HG03469 (cell line): ENCODE measurements around the gene COL2A1.

Experiments used
- ATAC-seq: cut with Tn5 transposase; IDR thresholded peaks from one replicate; pipeline ENCODE4 v1.9.1; 2021; ENCODE audit warnings: mild to moderate bottlenecking, moderate library complexity, moderate number of reproducible peaks; ENCODE audit not compliant: unreplicated experiment

Gene COL2A1

GRCh38 chr12:48004053-48004941 is at the start of gene COL2A1:
TSS of gene COL2A1 (minus strand) at chr12:48004476. CDS start at chr12:48004321, 155 bp downstream.
- ATAC-seq = no peak

GRCh38 chr12:48053883-48054282 is 49.6 kb upstream of the COL2A1 start:
- ATAC-seq = no peak

- no peak for ATAC-seq
Measured at GRCh38 chr12:48053122-48053521, 48.8 kb upstream of the COL2A1 start.

- no peak for ATAC-seq
Measured at GRCh38 chr12:48051681-48052080, 47.4 kb upstream of the COL2A1 start.

GRCh38 chr12:48050174-48050573 is 45.9 kb upstream of the COL2A1 start:
- no peak for ATAC-seq

- ATAC-seq = no peak
Measured at GRCh38 chr12:48045965-48046518, 41.8 kb upstream of the COL2A1 start.

GRCh38 chr12:48045061-48045846 is 41.0 kb upstream of the COL2A1 start:
- no peak for ATAC-seq

- ATAC-seq = no peak
Measured at GRCh38 chr12:48044396-48044795, 40.1 kb upstream of the COL2A1 start.

GRCh38 chr12:48043771-48044170 is 39.5 kb upstream of the COL2A1 start:
- no peak for ATAC-seq

- no peak for ATAC-seq
Measured at GRCh38 chr12:48041591-48042423, 37.5 kb upstream of the COL2A1 start.

GRCh38 chr12:48040354-48040753 is 36.1 kb upstream of the COL2A1 start:
- ATAC-seq = no peak

GRCh38 chr12:48039151-48039550 is 34.9 kb upstream of the COL2A1 start:
- ATAC-seq = no peak

- ATAC-seq = no peak
Measured at GRCh38 chr12:48038085-48038484, 33.8 kb upstream of the COL2A1 start.

- ATAC-seq = no peak
Measured at GRCh38 chr12:48037267-48037915, 33.1 kb upstream of the COL2A1 start.

- no peak for ATAC-seq
Measured at GRCh38 chr12:48036818-48037217, 32.5 kb upstream of the COL2A1 start.

GRCh38 chr12:48034835-48035805 is 30.8 kb upstream of the COL2A1 start:
- ATAC-seq = no peak

GRCh38 chr12:48033451-48033850 is 29.2 kb upstream of the COL2A1 start:
- ATAC-seq = no peak

- ATAC-seq = no peak
Measured at GRCh38 chr12:48032597-48032996, 28.3 kb upstream of the COL2A1 start.
